ENCODE measurements around the gene EIF4A2.

EIF4A2 gene

GRCh38 chr3:186783058-186783730, at the start of gene EIF4A2:
Gene EIF4A2, plus strand, starts transcription at chr3:186783577. Its CDS starts 34 bp downstream, at chr3:186783611.
- DNase-seq (ENCODE audit: low read depth, low spot score), result peak; percentile 75

DNA sequence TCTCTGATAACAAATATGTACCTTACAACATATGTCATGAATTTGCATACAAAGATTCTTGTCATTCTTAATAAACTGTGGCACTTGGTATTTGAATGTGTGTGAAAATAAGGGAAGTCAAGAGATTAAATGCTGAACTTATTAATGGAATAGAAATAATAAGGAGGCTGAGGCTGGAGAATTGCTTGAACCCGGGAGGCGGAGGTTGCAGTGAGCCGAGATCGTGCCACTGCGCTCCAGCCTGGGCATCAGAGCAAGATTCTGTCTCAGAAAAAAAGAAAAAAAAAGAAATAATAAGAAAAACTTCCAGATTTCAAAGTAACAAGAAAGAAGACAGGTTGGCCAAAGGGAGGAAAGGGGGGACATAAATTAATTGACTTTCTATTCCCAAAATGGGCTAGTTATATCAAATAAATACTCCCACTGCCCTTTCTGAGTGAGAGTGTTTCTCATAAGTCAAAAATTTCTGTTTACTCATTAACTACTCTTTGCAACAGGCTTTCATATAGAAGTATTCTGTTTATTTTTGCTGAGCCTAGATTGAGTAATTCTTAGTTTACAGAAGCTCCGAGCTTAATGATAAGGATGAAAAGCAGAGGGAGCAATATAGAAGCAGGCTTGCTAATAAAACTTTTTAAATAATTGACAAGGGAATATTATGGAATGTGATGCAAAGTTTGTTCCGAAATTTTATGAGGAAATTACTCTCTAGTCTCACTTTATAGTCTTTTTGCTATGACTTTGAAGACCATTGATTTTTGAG, 40.6 kb upstream of the EIF4A2 start:
- no peak for DNase-seq (ENCODE audit: low read depth, low spot score)

- no peak for DNase-seq (ENCODE audit: low read depth, low spot score)
Measured at GRCh38 chr3:186743666-186744065, 39.7 kb upstream of the EIF4A2 start.

- no peak for DNase-seq (ENCODE audit: low read depth, low spot score)
Measured at GRCh38 chr3:186746008-186746407, 37.4 kb upstream of the EIF4A2 start.

DNA sequence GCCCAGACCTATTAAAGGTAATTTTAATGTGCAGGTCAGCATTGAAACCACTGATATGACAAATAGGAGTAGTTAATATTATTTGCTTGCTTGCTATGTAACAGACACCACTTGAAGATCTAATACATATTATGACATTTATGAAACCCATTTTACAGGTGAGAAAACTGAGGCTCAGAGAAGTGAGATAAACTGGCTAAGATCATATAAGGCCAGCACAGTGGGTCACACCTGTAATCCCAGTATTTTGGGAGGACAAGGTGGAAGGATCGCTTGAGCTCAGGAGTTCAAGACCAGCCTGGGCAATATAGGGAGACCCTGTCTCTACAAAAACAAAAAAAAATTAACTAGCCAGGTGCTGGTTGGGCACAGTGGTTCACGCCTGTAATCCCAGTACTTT, 33.1 kb upstream of the EIF4A2 start:
- no peak for DNase-seq (ENCODE audit: low read depth, low spot score)

GRCh38 chr3:186751480-186751879, 31.9 kb upstream of the EIF4A2 start:
- DNase-seq (ENCODE audit: low read depth, low spot score), result no peak

GRCh38 chr3:186754006-186754405, 29.4 kb upstream of the EIF4A2 start:
- no peak for DNase-seq (ENCODE audit: low read depth, low spot score)

GRCh38 chr3:186754871-186755270, 28.5 kb upstream of the EIF4A2 start:
- DNase-seq (ENCODE audit: low read depth, low spot score), result no peak

GRCh38 chr3:186757214-186757613, 26.2 kb upstream of the EIF4A2 start:
- DNase-seq (ENCODE audit: low read depth, low spot score), result no peak

DNA sequence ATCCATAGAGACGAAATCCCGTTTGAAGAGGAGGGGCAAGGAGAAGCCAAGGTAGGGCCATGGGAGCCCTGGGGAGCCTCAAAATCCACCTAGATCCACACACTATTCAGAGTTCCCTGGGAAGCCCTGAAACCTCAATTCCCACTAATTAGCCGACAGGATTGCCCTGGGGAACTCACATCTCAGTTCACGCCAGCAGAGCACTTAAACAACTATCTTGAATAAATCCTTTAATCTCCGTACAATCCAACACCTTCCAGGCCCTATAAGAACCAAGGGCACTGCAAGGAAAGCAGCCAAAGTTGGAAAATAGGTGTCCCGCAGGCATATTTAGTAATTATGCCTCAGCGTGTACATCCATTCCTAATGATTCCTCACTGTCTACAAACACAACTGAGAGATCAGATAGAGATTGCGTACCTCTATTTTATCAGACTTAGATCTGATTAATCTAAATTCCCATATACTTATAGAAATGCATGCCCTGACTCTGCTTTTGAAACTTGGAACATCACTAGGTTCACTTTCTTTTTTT, 25.6 kb upstream of the EIF4A2 start:
- DNase-seq (ENCODE audit: low read depth, low spot score), result no peak

DNA sequence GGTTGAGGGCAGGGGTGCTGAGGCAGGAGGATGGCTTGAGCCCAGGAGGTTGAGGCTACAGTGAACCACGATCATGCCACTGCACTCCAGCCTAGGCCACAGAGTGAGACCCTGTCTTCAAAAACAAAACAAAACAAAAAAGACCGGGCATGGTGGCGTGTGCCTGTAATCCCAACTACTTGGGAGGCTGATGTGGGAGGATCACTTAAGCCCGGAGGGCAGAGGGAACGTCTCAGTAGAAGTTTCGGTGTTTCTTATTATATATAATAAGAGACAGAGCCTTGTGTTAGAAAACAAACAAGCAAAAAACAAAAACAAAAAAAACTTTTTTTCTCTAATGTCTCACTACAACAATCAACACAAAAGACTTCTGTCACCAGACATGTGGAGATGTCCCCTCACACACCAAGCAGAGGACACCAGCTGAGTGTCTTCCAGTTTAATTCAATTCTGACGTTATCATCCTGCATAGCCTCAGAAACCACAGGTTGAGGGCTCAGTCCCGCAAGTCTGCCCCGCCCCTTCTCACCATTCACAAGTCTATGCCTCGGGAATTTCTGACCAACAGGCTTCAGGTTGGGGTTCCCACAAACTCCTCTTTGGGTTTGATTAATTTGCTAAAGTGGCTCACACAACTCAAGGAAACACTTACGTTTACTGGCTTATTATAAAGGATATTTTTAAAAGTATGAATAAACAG, 24.0 kb upstream of the EIF4A2 start:
- DNase-seq (ENCODE audit: low read depth, low spot score), result no peak

GRCh38 chr3:186760141-186760833, 23.1 kb upstream of the EIF4A2 start:
- DNase-seq (ENCODE audit: low read depth, low spot score), result no peak

DNA sequence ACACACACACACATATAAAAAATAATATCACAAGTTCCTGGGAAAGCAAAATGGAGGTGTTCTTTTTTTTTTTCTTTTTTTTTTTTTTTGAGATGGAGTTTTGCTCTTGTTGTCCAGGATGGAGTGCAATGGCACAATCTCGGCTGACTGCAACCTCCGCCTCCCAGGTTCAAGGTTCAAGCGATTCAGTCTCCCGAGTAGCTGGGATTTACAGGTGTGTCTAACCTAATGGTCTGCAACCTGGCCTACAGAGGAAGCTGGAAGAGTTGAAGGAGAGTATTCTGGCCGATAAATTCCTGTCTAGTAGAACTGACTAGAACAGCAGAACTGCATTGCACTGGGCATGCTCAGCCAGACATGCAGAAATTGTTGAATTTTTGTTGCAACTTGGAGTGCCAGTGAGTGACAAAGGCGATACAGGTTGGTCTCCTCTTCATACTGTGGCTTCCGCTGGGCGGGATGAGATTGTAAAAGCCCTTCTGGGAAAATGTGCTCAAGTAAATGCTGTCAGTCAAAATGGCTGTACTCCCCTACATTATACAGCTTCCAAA, 22.4 kb upstream of the EIF4A2 start:
- DNase-seq (ENCODE audit: low read depth, low spot score), result no peak

DNA sequence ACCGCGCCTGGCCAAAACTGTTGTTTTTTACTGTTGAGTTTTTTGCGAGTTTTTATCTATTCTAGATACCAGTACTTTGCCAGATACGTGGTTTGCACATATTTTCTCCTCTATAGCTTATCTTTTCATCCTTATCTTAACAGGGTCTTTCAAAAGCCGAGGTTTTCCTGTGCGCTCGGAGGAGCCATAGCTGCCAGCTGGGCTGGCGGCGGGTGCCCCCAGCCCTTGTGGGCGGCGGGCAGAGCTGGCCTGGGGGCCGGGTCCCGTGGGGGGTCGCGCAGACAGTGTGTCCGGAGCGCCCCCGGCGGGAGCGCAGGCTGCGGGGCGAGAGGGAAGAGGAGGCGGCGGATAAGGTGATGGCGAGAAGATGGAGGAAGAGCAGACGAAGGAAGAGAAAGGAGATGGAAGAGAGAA, 11.1 kb upstream of the EIF4A2 start:
- DNase-seq (ENCODE audit: low read depth, low spot score), result no peak

DNA sequence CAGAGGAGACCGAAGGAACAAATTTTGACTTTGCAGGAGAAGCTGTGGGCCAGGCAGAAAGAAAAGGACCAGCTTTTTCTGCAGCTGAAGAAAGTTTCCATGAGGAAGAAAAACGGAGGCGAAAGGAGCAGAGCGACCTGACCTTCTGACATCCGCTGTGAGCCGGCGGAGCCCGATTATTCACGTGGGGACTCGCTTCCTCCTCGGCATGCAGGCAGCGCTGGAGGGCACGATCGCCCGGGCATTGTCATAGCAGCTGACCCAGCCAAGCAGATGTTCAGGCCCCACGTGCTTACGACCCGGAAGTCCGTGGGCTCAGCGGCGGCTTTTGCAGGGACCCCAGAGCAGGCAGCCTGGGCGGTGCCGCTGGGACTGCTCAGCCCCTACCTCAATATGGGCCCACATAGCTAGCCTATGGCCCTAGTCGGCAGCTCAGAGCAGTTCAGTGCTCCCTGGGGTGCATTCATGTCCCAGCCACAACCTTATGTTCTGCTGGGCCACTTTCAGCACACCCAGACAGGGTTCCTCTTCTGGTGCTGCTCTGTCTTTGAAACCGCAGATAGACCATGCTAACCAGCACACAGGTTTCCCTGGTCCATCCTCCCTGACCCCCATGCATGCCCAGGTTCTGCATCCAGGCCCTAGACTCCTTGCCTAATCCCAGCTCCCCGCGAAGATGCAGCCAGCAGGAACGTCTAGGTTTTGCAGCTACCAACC, 10.5 kb upstream of the EIF4A2 start:
- DNase-seq (ENCODE audit: low read depth, low spot score), result peak; percentile 35

DNA sequence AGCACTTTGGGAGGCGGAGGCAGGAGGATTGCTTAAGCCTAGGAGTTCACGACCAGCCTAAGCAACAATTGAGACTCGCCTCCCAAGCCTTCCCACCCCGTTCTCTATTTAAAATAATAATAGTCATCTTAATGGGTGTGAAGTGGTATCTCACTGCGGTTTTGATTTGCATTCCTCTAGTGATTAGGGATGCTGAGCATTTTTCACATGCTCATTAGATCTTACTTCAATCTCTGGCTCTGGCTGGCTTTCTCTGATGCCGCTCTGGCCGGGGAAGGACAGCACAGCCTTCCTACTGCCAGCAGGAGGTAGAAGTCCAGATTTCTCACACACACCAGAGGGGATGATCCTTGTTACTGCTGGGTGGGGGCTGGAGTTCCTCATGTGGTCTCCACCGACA, 7.4 kb upstream of the EIF4A2 start:
- DNase-seq (ENCODE audit: low read depth, low spot score), result no peak

GRCh38 chr3:186779204-186779603, 4.2 kb upstream of the EIF4A2 start:
- no peak for DNase-seq (ENCODE audit: low read depth, low spot score)

GRCh38 chr3:186782542-186783057, 777 bp upstream of the EIF4A2 start:
- DNase-seq (ENCODE audit: low read depth, low spot score), result no peak

- peak; percentile 38 for DNase-seq (ENCODE audit: low read depth, low spot score)
Measured at GRCh38 chr3:186783731-186784515, 546 bp downstream of the EIF4A2 start.

All from activated naive CD8-positive, alpha-beta T cell treated with anti-CD3 and anti-CD28 coated beads, Interleukin-2, amount 50 U/mL, for 16 hours (primary cell).